ENCODE results near the gene NOXA1. TPM values are rescaled to one million over a fixed set of nuclear protein-coding genes. Genes with fewer than 3 reads are reported as not detected.

Gene NOXA1
- polyA plus RNA-seq, 1 donor = 6.7 TPM

GRCh38 chr9:137387891-137388560, 35.2 kb upstream of the NOXA1 start:
- no peak for DNase-seq

- DNase-seq = no peak
Measured at GRCh38 chr9:137388589-137389427, 34.4 kb upstream of the NOXA1 start.

- no peak for DNase-seq
Measured at GRCh38 chr9:137389428-137389746, 33.8 kb upstream of the NOXA1 start.

GRCh38 chr9:137390553-137391410, 32.4 kb upstream of the NOXA1 start:
- no peak for DNase-seq

GRCh38 chr9:137391411-137391754, 31.8 kb upstream of the NOXA1 start:
- no peak for DNase-seq

- DNase-seq = no peak
Measured at GRCh38 chr9:137392232-137393007, 30.8 kb upstream of the NOXA1 start.

GRCh38 chr9:137393176-137394150, 29.7 kb upstream of the NOXA1 start:
- DNase-seq = no peak

- no peak for DNase-seq
Measured at GRCh38 chr9:137394866-137395665, 28.1 kb upstream of the NOXA1 start.

- no peak for DNase-seq
Measured at GRCh38 chr9:137395666-137396010, 27.6 kb upstream of the NOXA1 start.

- no peak for DNase-seq
Measured at GRCh38 chr9:137396227-137396626, 27.0 kb upstream of the NOXA1 start.

GRCh38 chr9:137396634-137397367, 26.4 kb upstream of the NOXA1 start:
- no peak for DNase-seq

GRCh38 chr9:137397675-137398423, 25.3 kb upstream of the NOXA1 start:
- no peak for DNase-seq

- DNase-seq = no peak
Measured at GRCh38 chr9:137398561-137399468, 24.4 kb upstream of the NOXA1 start.

- DNase-seq = no peak
Measured at GRCh38 chr9:137402746-137403145, 20.4 kb upstream of the NOXA1 start.

GRCh38 chr9:137403269-137403668, 19.9 kb upstream of the NOXA1 start:
- no peak for DNase-seq

- DNase-seq = no peak
Measured at GRCh38 chr9:137404961-137405567, 18.1 kb upstream of the NOXA1 start.

GRCh38 chr9:137405677-137406081, 17.5 kb upstream of the NOXA1 start:
- no peak for DNase-seq
